Uterus (tissue), 2 donors: ENCODE data around the gene MATK.
"Not testable (repeated sequence)": the region's sequence is repeated elsewhere in the genome, so short reads cannot be mapped to it uniquely, and the experiment has no call there.

Experiments
- CTCF ChIP-seq, 4 experiments: fragments of 200-600 bp in 2 of 4; fragments of 450-650 bp in 2 of 4; sonication (generic) in 2 of 4; IDR thresholded peaks; one replicate each; pipeline ENCODE4 v1.5.1; 2016 to 2019; ENCODE audit warnings: antibody characterized with exemption in 4 of 4, mild to moderate bottlenecking in 2 of 4, moderate library complexity in 1 of 4
- POLR2A ChIP-seq, 2 donors: fragments of 450-650 bp; IDR thresholded peaks; one replicate each; pipeline ENCODE4 v1.6.1; 2016; ENCODE audit warnings: antibody characterized with exemption in 2 of 2, mild to moderate bottlenecking in 1 of 2, moderate library complexity in 1 of 2

- not testable (repeated sequence) for TF ChIP-seq CTCF, POLR2A (IDR thresholded peaks at IDR 0.05)
Measured at GRCh38 chr19:3757705-3758104, 28.5 kb downstream of the MATK start.
